ENCODE data around the gene C17orf107.

DNA sequence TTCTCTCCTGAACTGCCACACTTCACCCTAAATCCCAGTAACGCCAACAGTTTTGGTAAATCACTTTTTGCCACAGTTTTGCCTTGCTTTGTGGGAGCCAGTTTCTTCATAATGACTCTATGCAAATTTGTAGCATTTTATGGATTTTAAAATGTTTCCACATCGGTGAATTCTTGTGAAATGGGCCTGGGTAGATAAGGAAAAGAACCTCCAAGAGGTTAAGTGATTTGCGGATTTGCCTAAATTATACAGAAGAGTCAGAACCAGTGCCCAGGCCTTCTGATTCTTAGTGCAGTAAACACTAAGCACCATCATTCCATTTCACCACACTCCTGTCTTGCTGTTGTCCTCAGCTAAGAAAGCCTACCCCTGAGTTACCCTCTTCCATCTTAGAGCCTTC lies 48.3 kb upstream of the C17orf107 start:
- TF ChIP-seq, protein P1, sequence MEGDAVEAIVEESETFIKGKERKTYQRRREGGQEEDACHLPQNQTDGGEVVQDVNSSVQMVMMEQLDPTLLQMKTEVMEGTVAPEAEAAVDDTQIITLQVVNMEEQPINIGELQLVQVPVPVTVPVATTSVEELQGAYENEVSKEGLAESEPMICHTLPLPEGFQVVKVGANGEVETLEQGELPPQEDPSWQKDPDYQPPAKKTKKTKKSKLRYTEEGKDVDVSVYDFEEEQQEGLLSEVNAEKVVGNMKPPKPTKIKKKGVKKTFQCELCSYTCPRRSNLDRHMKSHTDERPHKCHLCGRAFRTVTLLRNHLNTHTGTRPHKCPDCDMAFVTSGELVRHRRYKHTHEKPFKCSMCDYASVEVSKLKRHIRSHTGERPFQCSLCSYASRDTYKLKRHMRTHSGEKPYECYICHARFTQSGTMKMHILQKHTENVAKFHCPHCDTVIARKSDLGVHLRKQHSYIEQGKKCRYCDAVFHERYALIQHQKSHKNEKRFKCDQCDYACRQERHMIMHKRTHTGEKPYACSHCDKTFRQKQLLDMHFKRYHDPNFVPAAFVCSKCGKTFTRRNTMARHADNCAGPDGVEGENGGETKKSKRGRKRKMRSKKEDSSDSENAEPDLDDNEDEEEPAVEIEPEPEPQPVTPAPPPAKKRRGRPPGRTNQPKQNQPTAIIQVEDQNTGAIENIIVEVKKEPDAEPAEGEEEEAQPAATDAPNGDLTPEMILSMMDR (IDR thresholded peaks at IDR 0.05) = no peak
- no peak for TF ChIP-seq POLR2A (IDR thresholded peaks at IDR 0.05)
